ENCODE data around the gene CASZ1. TPM values are rescaled to one million over a fixed set of nuclear protein-coding genes. Genes with fewer than 3 reads are reported as not detected.

Gene CASZ1
- polyA plus RNA-seq, 2 of the 4 experiments (the other 2 are of a cell fraction) = 0.52 to 1.2 TPM

GRCh38 chr1:10824821-10825540 is 28.5 kb upstream of the CASZ1 start:
- POLR2A ChIA-PET = interaction anchor here (0.7 to 0.9 kb wide), 2 partner anchors 44 to 296 kb away, joined by 3 read pairs; no protein-coding TSS in a partner anchor
- no peak for FAIRE-seq
- Histone ChIP-seq H3K27ac (peak overlapping the region; percentile 42 to 77; a peak in 4 of 6 replicates), H3K4me3 (no peak overlapping the region), H3K4me1 (peaks cover 6% of the 10 kb centered on the region; the same call in 2 of the 3 replicates), H3K4me2 (peak overlapping the region; percentile 30; the same call in 2 of the 3 replicates), H3K9me3 (no peaks in the 10 kb centered on the region)
- TF ChIP-seq FOSL2 (IDR thresholded peaks at IDR 0.05) = no peak
- TF ChIP-seq FOSL2 (CRISPR knock-in tag; IDR thresholded peaks at IDR 0.05) = peak; percentile 57; the same call in 1 of the 2 replicates
- no peak for TF ChIP-seq JUN (IDR thresholded peaks at IDR 0.05)
- peak; percentile 39 to 62; a peak in 3 of 6 replicates for ATAC-seq
- peak; percentile 27 to 43 for DNase-seq (ENCODE audit: low read depth in 1 of 2, low spot score in 1 of 2)
- WGBS (ENCODE audit: missing lambda C conversion rate) = 75% methylated on average over 8 of the region's 19 CpGs
- CTCF ChIA-PET = interaction anchor here (0.7 to 1.8 kb wide), 3 partner anchors 11 to 42 kb away, joined by 3 to 5 read pairs (median 4); no protein-coding TSS in a partner anchor

DNA sequence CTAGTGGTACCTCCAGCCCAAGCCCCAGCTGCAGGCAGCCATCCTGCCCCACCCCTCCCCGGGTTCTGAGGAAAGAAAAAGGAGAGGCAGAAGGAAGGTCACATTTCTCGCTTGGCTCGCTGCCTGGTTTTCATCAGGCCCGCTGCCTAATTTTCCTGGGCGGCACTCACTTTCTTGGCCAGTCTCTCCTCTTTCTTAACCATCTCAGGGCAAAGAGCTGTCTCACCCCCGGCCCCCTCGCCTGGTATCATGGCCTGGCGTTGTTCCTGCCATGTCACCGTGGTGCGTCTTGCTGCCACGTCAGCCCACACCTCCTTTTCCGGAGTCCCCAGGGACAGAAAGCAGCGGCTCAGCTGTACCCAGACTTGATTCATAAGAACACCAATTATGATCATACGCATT is 26.6 kb upstream of the CASZ1 start:
- 83% methylated on average over 11 of the region's 14 CpGs for WGBS (ENCODE audit: missing lambda C conversion rate)
- ChIA-PET POLR2A (no interaction called here), CTCF (interaction anchor here (0.6 kb wide), 1 partner anchor 299 kb away, joined by 3 read pairs; no protein-coding TSS in a partner anchor)
- no peak for TF ChIP-seq CBX8 (IDR thresholded peaks at IDR 0.05)
- TF ChIP-seq BHLHE40 (IDR thresholded peaks at IDR 0.05; ENCODE audit: low read depth, low read length) = no peak
- no peak for TF ChIP-seq NPAS2 (CRISPR knock-in tag; IDR thresholded peaks at IDR 0.05; ENCODE audit: borderline replicate concordance)
- Histone ChIP-seq H3K4me2 (no peak overlapping the region), H3K4me1 (peaks cover 6% of the 10 kb centered on the region; the same call in 2 of the 3 replicates), H3K4me3 (no peak overlapping the region), H3K27ac (no peak overlapping the region), H3K9me3 (no peaks in the 10 kb centered on the region)
- FAIRE-seq = no peak
- ATAC-seq = no peak
- no peak for DNase-seq (ENCODE audit: low read depth in 1 of 2, low spot score in 1 of 2)

DNA sequence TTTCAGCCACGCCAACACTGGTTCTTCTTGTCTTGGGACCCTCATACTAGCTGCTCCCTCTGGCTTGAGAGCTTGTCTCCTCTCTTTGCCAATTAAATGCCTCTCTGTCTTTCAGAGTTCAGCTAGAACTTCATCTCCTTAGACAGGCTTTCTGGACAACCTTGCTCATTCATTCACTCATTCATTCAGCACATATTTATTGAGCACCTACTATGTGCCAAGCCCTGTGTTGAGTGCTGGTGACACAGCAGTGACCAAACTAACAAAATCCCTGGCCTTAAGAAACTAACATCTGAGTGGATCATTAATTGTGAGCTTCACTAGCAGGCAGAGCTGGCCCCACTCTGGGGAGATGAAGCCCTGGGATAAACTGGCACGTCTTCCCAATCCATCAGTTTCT is 24.9 kb upstream of the CASZ1 start:
- Histone ChIP-seq H3K4me1 (peaks cover 6% of the 10 kb centered on the region; the same call in 2 of the 3 replicates), H3K9me3 (no peaks in the 10 kb centered on the region), H3K27ac (no peak overlapping the region), H3K4me3 (no peak overlapping the region), H3K4me2 (no peak overlapping the region)
- POLR2A ChIA-PET = no interaction called here
- 94% methylated on average over 2 of the region's 2 CpGs for WGBS (ENCODE audit: missing lambda C conversion rate)
- CTCF ChIA-PET = no interaction called here
- no peak for ATAC-seq
- no peak for FAIRE-seq
- no peak for DNase-seq (ENCODE audit: low read depth in 1 of 2, low spot score in 1 of 2)
- TF ChIP-seq SMC3 (IDR thresholded peaks at IDR 0.05) = no peak
- TF ChIP-seq, protein P1, sequence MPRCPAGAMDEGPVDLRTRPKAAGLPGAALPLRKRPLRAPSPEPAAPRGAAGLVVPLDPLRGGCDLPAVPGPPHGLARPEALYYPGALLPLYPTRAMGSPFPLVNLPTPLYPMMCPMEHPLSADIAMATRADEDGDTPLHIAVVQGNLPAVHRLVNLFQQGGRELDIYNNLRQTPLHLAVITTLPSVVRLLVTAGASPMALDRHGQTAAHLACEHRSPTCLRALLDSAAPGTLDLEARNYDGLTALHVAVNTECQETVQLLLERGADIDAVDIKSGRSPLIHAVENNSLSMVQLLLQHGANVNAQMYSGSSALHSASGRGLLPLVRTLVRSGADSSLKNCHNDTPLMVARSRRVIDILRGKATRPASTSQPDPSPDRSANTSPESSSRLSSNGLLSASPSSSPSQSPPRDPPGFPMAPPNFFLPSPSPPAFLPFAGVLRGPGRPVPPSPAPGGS (IDR thresholded peaks at IDR 0.05) = no peak
- TF ChIP-seq, protein P2, sequence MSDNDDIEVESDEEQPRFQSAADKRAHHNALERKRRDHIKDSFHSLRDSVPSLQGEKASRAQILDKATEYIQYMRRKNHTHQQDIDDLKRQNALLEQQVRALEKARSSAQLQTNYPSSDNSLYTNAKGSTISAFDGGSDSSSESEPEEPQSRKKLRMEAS (IDR thresholded peaks at IDR 0.05) = no peak
- TF ChIP-seq SREBF2 (IDR thresholded peaks at IDR 0.05) = no peak
- TF ChIP-seq GATA3 (IDR thresholded peaks at IDR 0.05; ENCODE audit: borderline replicate concordance) = no peak
- TF ChIP-seq RFX5 (IDR thresholded peaks at IDR 0.05) = no peak
- no peak for TF ChIP-seq EHMT2 (IDR thresholded peaks at IDR 0.05; ENCODE audit: low read depth)
- TF ChIP-seq HEYL (CRISPR knock-in tag; IDR thresholded peaks at IDR 0.05) = no peak
- TF ChIP-seq RNF2 (IDR thresholded peaks at IDR 0.05; ENCODE audit: borderline replicate concordance, low read depth) = no peak
- no peak for TF ChIP-seq MAFK (IDR thresholded peaks at IDR 0.05; ENCODE audit: partially characterized antibody)
- no peak for TF ChIP-seq EHF (CRISPR knock-in tag; IDR thresholded peaks at IDR 0.05)
- TF ChIP-seq HMGXB4 (CRISPR knock-in tag; IDR thresholded peaks at IDR 0.05; ENCODE audit: borderline replicate concordance) = no peak
